Peyer's patch (tissue), 4 donors: Measurements from ENCODE around the gene EVC.

Experiments
- CTCF ChIP-seq, 6 experiments: fragments of 450-650 bp in 4 of 6; fragments of 200-600 bp in 2 of 6; sonication (generic) in 1 of 6; IDR thresholded peaks; one replicate each; pipeline ENCODE4 v1.5.1; 2017 to 2019; ENCODE audit warnings: antibody characterized with exemption in 6 of 6, mild to moderate bottlenecking in 3 of 6, moderate library complexity in 1 of 6
- POLR2A ChIP-seq, 2 donors: fragments of 450-650 bp; IDR thresholded peaks; one replicate each; pipeline ENCODE4 v1.5.1; 2017; ENCODE audit warnings: antibody characterized with exemption in 2 of 2, mild to moderate bottlenecking in 2 of 2, moderate library complexity in 2 of 2

GRCh38 chr4:5696341-5696740 is 14.7 kb upstream of the EVC start:
- TF ChIP-seq CTCF (IDR thresholded peaks at IDR 0.05) (no peak), POLR2A (IDR thresholded peaks at IDR 0.05) (no peak)
